WERI-Rb-1 (cell line): Measurements from ENCODE around the gene INTS1.
"Not testable (repeated sequence)": the region's sequence is repeated elsewhere in the genome, so short reads cannot be mapped to it uniquely, and the experiment has no call there.

Source experiments
- DNase-seq: peaks from one replicate; pipeline ENCODE4 v3.0.0-alpha.2; 2020
- H3K27ac ChIP-seq: fragments of 250-450 bp; sonication (Bioruptor Pico); 2 replicates; pipeline ENCODE4 v1.5.1; 2020; ENCODE audit warnings: mild to moderate bottlenecking, moderate library complexity
- H3K27me3 ChIP-seq: fragments of 250-450 bp; sonication (Bioruptor Pico); 2 replicates; pipeline ENCODE4 v1.5.1; 2021; ENCODE audit warnings: mild to moderate bottlenecking, low read depth, moderate library complexity; ENCODE audit not compliant: insufficient read depth, severe bottlenecking
- H3K36me3 ChIP-seq: fragments of 250-450 bp; sonication (Bioruptor Pico); 2 replicates; pipeline ENCODE4 v1.5.1; 2020; ENCODE audit warnings: mild to moderate bottlenecking, moderate library complexity
- H3K4me3 ChIP-seq: 2 replicates; pipeline ENCODE4 v1.5.1; 2011; ENCODE audit warnings: low read depth, mild to moderate bottlenecking, control low read depth, low read length
- H3K9me3 ChIP-seq: fragments of 250-450 bp; sonication (Bioruptor Pico); 2 replicates; pipeline ENCODE4 v1.5.1; 2021; ENCODE audit warnings: mild to moderate bottlenecking, moderate library complexity; ENCODE audit not compliant: severe bottlenecking
- TF ChIP-seq, protein P1 (sequence below): IDR thresholded peaks from 2 replicates; pipeline ENCODE4 v1.5.1; 2011; ENCODE audit warnings: low read depth, mild to moderate bottlenecking, control low read depth, inconsistent platforms, low read length

INTS1 gene

GRCh38 chr7:1526271-1526754 is 22.1 kb upstream of the INTS1 start:
- no peak for DNase-seq
- Histone ChIP-seq H3K9me3 (no peaks in the 10 kb centered on the region), H3K4me3 (no peak overlapping the region), H3K27ac (no peak overlapping the region), H3K27me3 (no peaks in the 10 kb centered on the region), H3K36me3 (no peaks in the 10 kb centered on the region)
- TF ChIP-seq, protein P1, sequence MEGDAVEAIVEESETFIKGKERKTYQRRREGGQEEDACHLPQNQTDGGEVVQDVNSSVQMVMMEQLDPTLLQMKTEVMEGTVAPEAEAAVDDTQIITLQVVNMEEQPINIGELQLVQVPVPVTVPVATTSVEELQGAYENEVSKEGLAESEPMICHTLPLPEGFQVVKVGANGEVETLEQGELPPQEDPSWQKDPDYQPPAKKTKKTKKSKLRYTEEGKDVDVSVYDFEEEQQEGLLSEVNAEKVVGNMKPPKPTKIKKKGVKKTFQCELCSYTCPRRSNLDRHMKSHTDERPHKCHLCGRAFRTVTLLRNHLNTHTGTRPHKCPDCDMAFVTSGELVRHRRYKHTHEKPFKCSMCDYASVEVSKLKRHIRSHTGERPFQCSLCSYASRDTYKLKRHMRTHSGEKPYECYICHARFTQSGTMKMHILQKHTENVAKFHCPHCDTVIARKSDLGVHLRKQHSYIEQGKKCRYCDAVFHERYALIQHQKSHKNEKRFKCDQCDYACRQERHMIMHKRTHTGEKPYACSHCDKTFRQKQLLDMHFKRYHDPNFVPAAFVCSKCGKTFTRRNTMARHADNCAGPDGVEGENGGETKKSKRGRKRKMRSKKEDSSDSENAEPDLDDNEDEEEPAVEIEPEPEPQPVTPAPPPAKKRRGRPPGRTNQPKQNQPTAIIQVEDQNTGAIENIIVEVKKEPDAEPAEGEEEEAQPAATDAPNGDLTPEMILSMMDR = no peak

DNA sequence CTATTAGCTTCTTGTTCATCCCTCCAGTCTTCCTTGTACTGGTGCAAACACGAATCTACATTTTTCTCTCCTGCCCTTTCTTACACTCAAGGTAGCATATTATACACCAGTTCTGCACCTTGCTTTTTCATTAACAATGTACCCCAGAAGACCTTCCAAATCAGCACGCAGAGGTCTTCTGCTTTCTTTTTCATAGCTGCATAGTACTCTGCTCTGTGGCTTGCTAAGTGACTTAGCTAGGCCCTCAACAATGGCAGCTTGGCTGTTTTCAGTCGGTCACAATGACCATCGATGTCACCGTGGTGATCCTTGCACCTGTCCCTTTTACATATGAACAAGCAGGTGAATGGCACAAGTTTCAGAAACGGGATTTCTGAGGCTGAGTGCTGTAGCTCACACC is 21.2 kb upstream of the INTS1 start:
- TF ChIP-seq, protein P1 = no peak

DNA sequence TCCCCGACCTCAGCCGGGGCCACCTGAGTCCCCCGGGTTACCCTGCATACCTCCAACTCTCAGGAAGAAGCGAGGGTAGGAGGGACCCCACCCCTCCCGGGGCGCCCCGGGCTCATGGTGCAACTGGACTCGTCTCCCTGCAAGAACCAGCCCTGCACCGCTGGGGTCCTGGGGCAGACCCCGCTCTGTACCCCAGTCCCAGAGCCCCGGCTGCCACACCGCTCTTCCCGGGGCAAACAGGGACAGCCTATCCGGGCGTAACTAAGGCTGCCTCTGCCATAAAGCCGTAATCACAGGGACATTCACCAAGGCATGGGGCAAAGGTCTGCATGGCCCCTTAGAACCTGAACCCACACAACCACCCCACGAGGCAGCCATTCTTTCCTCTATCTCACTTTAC is 19.7 kb upstream of the INTS1 start:
- Histone ChIP-seq H3K36me3 (no peaks in the 10 kb centered on the region), H3K4me3 (no peak overlapping the region), H3K27ac (no peak overlapping the region), H3K27me3 (no peaks in the 10 kb centered on the region), H3K9me3 (peaks cover 1% of the 10 kb centered on the region)
- TF ChIP-seq, protein P1 = no peak
- DNase-seq = no peak

More for the DNA sequence above, 21.2 kb upstream of the INTS1 start:
- H3K4me3 ChIP-seq = no peak overlapping the region
- H3K27me3 ChIP-seq = no peaks in the 10 kb centered on the region
- H3K36me3 ChIP-seq = no peaks in the 10 kb centered on the region
- no peak overlapping the region for H3K27ac ChIP-seq
- no peaks in the 10 kb centered on the region for H3K9me3 ChIP-seq
- no peak for DNase-seq

GRCh38 chr7:1523208-1523607 is 19.0 kb upstream of the INTS1 start:
- DNase-seq = no peak
- Histone ChIP-seq H3K9me3 (peaks cover 3% of the 10 kb centered on the region), H3K4me3 (no peak overlapping the region), H3K27me3 (no peaks in the 10 kb centered on the region), H3K27ac (no peak overlapping the region), H3K36me3 (no peaks in the 10 kb centered on the region)
- TF ChIP-seq, protein P1 = no peak

DNA sequence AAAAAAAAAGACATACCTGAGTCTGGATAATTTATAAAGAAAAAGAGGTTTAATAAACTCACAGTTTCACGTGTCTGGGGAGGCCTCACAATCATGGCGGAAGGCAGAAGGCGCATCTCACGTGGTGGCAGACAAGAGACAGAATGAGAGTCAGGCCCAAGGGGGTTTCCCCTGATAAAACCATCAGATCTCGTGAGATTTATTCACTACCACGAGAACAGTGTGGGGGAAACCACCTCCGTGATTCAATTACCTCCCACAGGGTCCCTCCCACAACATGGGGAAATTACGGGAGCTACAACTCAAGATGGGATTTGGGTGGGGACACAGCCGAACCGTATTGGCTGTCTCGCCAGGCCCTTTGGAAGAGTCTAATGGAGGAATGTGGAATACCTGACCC is 17.3 kb upstream of the INTS1 start:
- TF ChIP-seq, protein P1 = no peak
- no peak for DNase-seq
- no peak overlapping the region for H3K27ac ChIP-seq
- no peaks in the 10 kb centered on the region for H3K36me3 ChIP-seq
- no peaks in the 10 kb centered on the region for H3K27me3 ChIP-seq
- peaks cover 3% of the 10 kb centered on the region for H3K9me3 ChIP-seq
- no peak overlapping the region for H3K4me3 ChIP-seq

DNA sequence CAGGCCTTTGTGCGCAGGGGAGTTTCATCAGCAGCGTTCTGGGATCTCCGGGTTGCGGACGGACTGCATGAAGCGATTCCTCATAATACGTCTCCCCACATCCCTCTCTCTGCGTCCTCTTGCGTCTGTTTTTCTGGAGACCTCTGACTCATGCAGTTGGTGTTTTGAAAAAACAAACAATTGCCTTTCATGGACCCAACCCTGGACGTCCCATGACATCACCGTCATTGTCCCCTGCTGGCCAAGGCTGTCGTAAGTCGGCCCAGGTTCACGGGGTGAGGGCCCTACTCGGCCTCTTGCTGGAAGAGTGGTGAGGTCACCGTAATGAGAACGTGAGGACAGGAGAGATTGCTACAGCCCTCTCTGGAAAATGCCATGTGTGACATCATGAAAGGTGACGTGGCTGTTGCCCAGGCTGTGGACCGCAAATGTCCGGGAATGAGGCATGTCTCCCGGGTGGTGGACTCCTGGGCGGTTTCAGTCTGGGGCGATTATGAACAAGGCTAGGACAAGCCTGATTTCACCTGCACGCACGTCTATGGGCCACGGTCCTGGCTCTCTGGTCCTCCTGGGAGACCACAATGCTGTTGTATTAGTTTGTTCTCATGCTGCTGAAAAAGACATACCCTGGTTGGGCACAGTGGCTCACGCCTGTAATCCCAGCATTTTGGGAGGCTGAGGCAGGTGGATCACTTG is 16.5 kb upstream of the INTS1 start:
- Histone ChIP-seq H3K36me3 (no peaks in the 10 kb centered on the region), H3K4me3 (no peak overlapping the region)
- DNase-seq = no peak

GRCh38 chr7:1519322-1519922 is 15.2 kb upstream of the INTS1 start:
- not testable (repeated sequence) for H3K9me3 ChIP-seq, H3K36me3 ChIP-seq, H3K27ac ChIP-seq, H3K4me3 ChIP-seq, DNase-seq, H3K27me3 ChIP-seq

More for the DNA sequence above, 16.5 kb upstream of the INTS1 start:
- Histone ChIP-seq H3K9me3 (peaks cover 3% of the 10 kb centered on the region), H3K27ac (no peak overlapping the region), H3K27me3 (no peaks in the 10 kb centered on the region)
- TF ChIP-seq, protein P1 = no peak
